GM12878 (cell line): Measurements from ENCODE around the gene EVA1A.

ENCODE experiments used
- RCOR1 ChIP-seq: conservative IDR thresholded peaks from 2 replicates; pipeline ENCODE4 v1.6.1; 2012; ENCODE audit warnings: low read depth, low read length, improper control_type of control experiment
- SIX5 ChIP-seq: IDR thresholded peaks from 2 replicates; pipeline ENCODE4 v1.6.1; 2011; ENCODE audit warnings: mild to moderate bottlenecking, low read depth, low read length, moderate library complexity; ENCODE audit not compliant: severe bottlenecking
- SP1 ChIP-seq: IDR thresholded peaks from one replicate; pipeline ENCODE4 v1.6.1; 2011; ENCODE audit warnings: low read depth, low read length
- TF ChIP-seq, protein P1 (sequence below), 3 experiments: IDR thresholded peaks in 2 of 3; conservative IDR thresholded peaks in 1 of 3; 2 replicates each; pipeline ENCODE4 v1.5.1; 2011; ENCODE audit warnings: low read depth in 3 of 3, low read length in 3 of 3, mild to moderate bottlenecking in 3 of 3, control low read depth in 2 of 3, moderate library complexity in 2 of 3, inconsistent platforms in 1 of 3, mixed read lengths in 1 of 3; ENCODE audit not compliant: control insufficient read depth in 2 of 3, insufficient read depth in 1 of 3; ENCODE audit errors: extremely low read depth in 1 of 3

DNA sequence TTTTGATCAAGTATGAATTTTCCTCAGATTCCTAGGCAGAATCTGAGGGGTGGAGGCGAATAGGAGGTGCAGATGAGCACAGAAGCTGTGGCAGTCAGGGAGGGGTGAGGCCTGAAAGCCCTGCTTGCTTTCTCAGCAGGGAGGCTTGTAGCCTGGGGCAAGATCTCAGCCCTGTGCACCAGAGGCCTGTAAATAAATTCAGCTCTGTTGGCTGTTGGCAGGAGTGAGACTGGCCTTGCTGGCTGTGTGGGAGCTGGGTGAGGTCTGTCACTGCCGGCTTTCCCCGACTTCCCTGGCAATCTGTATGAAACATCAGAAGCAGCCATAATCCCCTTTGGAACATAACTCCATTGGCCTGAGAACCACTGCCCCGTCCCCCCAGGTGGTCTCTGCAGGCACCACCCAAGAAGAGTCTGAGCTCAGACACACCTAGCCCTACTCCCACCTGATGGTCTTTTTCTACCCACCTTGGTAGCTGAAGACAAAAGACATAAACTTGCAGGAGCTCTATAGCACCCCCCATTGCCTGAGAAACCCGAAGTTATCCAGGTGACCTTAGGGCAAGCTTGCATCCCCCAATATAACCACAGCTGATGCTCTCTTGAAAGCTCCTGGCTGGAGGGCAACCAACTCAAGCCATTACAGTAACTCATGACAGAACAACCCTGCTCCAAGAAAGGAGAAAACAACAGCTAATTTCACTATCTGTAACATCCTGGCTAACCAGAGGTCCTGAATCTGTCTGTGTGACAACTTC lies 32.3 kb downstream of the EVA1A start:
- TF ChIP-seq SIX5 = no peak
- TF ChIP-seq SP1 = no peak
- no peak for TF ChIP-seq RCOR1
- TF ChIP-seq, protein P1, sequence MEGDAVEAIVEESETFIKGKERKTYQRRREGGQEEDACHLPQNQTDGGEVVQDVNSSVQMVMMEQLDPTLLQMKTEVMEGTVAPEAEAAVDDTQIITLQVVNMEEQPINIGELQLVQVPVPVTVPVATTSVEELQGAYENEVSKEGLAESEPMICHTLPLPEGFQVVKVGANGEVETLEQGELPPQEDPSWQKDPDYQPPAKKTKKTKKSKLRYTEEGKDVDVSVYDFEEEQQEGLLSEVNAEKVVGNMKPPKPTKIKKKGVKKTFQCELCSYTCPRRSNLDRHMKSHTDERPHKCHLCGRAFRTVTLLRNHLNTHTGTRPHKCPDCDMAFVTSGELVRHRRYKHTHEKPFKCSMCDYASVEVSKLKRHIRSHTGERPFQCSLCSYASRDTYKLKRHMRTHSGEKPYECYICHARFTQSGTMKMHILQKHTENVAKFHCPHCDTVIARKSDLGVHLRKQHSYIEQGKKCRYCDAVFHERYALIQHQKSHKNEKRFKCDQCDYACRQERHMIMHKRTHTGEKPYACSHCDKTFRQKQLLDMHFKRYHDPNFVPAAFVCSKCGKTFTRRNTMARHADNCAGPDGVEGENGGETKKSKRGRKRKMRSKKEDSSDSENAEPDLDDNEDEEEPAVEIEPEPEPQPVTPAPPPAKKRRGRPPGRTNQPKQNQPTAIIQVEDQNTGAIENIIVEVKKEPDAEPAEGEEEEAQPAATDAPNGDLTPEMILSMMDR (IDR thresholded peaks at IDR 0.05 in 2 of 3, conservative IDR thresholded peaks at IDR 0.05 in 1 of 3; ENCODE audit: control insufficient read depth in 2 of 3, extremely low read depth in 1 of 3, insufficient read depth in 1 of 3, low read depth in 3 of 3, low read length in 3 of 3) = no peak
